NCI-H187 (cell line): ENCODE data around the gene SETD4.
"Not testable (repeated sequence)": the region's sequence is repeated elsewhere in the genome, so short reads cannot be mapped to it uniquely, and the experiment has no call there.

Experiments
- DNase-seq, 2 experiments: peaks; one replicate each; lab custom pipeline; 2025; lab: John Stamatoyannopoulos, UW

The SETD4 gene

DNA sequence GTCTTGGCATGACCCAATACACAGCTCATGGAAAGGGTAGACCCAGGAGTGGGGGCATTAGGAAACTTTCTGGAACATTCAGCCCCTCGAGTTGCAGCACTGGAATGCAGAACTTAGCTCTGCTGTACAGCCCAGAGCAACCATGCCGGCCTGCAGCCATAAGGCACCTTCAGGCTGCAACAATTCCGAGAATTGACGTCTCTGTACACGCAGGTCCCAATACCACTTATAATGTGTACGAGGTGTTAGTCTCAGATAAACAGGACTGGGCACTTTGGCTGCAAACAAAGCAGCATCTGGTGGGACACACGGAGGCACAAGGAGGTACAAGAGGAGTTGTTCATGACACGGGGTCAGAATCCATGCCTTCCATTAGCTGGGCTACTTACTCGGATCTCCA, 17.4 kb upstream of the SETD4 start:
- DNase-seq = no peak

DNA sequence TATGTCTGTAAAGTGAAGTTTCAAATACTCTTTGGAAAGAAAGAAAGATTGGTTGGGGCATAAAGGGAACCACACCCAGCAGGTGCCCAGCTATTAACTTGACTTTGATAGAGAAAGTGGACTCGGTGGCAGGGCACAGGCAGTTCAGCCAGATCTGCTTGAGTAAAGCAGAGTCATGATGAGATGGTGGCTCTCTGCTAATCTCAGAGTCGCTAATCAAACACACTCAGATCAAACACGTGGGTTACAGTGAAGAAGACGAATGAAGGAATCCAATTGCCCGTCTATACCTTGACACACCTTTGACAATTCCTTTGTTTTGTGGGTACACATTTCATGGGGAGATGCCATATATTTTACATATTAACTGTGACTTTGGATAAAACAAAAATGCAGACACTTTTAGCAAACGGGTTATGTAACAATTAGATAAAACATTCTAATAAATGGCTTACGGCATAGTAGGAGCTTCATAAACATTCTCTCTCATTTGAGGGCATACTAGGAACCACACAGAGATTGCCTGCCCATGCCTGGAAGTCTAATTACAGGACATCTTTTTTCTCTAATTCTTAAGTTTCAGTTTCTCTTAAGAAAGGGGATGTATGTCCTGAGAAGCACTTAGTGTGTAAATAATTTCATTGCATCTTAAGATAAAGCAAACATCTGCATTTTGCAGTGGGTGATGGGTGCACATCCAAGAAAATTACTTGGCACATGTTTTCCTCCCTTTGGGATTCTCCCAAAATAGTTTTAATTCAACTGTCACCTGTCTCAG, 16.7 kb upstream of the SETD4 start:
- DNase-seq = no peak

DNA sequence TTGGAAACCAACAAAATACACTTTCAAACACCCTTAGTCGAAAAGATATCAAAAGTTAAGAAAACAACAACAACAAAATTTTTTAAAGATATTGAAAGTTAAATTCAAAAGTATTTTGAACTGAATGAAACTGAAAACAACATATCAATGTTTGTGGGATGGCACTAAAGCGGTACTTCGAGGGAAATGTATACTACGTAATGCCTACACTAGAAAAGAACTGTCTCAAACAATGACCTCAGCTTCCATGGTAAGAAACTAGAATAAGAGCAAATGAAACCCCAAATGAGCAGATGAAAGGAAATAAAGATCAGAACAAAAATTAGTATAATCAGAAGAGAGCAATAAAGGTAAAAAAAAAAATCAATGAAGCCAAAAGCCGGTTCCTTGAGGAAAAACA, 15.6 kb upstream of the SETD4 start:
- no peak for DNase-seq

DNA sequence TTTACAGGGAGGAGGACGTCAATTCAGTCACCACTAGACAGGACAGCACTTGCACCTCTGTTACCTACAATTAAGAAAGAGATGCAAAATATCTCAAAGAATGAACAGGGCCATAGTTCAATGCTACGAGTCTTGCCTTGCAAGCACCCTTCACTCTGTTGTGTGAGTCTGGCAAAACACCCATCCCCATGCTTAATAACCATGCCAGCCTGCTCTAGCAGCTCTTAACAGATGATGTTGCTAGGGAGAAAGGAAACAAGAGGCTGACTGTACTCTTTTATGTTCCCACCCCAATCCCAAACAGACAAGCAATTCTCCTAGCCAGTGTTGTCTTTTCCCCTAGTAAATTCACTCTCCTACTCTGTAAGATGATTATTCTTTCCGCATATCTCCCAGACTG, 14.8 kb upstream of the SETD4 start:
- no peak for DNase-seq

DNA sequence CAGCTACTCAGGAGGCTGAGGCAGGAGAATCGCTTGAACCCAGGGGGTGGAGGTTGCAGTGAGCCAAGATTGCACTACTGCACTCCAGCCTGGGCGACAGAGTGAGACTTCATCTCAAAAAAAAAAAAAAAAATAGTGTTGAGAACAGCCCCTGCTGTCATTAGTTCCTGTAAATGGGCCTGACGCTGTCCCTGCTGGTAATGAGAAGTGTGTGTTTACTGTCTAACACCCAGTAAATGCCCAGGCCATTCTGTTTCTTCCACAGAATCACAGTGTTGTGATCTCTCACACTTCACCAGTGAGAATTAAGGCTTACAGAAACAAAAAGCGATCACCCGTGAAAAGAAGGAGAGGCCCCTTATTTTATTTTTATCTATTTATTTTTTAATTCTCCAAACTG, 13.6 kb upstream of the SETD4 start:
- DNase-seq = not testable (repeated sequence)

DNA sequence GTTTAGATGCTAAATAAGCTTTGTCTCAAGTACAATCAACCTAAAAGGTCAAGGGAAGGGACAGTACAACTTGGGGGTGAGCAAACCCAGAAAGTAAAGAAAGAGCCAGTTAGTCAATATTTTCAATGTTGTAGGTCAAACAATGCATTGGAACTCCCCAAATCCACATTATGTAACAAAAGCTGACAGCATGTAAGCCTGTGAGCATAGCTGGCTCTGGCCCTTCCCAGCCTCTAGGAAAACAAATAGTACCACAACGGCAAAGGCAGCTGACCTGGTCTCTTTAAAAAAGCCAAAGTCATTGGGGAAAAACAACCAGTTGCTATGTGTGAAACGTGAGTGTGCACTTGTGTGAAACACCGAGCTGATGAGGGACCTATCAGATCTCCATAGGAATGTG, 12.9 kb upstream of the SETD4 start:
- DNase-seq = no peak

DNA sequence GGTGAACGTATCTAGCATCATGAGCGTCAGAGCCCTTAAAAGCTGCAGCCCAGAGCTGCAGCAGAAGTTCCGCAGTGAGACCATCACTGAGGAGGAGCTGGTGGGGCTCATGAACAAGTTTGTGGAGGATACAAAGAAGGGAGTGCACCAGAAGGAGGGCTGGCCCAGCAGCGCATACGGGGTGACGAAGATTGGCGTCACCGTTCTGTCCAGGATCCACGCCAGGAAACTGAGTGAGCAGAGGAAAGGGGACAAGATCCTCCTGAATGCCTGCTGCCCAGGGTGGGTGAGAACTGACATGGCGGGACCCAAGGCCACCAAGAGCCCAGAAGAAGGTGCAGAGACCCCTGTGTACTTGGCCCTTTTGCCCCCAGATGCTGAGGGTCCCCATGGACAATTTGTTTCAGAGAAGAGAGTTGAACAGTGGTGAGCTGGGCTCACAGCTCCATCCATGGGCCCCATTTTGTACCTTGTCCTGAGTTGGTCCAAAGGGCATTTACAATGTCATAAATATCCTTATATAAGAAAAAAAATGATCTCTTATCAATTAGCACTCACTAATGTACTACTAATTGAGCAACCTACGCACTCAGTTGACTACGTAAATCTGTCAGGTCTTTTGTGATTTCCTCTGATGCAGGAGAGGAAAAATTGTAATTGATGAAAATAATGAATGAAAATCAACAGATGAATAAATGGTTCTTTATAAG, 12.3 kb upstream of the SETD4 start:
- no peak for DNase-seq

DNA sequence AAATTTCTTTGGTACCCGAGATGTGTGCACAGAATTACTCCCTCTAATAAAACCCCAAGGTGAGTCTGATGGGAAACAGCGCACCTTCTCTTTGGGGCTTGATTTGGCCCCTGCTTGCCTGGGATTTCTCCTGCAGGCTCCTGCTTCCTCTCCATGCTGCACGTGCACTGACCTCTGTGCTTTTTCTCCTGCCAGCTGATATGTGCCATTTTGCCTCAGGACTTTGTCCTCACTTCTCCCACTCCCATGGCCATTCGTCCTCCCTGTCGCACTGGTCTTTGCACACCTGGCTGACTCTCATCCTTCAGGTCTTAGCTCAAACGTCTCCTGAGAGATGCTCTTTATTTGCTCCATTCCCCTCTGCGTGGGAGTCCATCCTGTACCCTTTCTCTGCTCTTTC, 10.7 kb upstream of the SETD4 start:
- no peak for DNase-seq

DNA sequence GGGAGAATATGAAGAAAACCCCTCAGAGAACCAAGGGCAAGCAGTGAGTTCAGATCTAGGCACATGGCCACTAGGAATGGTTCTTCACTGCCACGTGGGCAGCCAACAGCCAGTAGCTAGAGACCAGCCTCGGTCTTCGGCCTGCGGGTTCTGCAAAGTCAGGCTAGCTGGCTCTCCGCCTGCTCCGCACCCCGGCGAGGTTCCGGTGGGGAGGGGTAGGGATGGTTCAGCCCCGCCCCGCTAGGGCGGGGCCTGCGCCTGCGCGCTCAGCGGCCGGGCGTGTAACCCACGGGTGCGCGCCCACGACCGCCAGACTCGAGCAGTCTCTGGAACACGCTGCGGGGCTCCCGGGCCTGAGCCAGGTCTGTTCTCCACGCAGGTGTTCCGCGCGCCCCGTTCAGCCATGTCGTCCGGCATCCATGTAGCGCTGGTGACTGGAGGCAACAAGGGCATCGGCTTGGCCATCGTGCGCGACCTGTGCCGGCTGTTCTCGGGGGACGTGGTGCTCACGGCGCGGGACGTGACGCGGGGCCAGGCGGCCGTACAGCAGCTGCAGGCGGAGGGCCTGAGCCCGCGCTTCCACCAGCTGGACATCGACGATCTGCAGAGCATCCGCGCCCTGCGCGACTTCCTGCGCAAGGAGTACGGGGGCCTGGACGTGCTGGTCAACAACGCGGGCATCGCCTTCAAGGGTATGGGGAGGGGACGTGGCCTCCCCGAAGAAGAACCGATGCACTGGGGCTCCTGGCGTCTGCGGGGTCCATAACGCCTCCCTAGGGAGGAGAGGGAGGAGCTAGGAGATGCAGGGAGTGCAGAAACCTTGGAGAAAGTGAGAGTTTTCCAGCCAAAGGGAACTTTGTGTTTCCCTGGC, 9.6 kb upstream of the SETD4 start, which contains the start of gene CBR1:
Gene CBR1 (plus strand): TSS at position 312 of the 871 bp plus-strand sequence. CDS start 92 bp downstream, at position 404.
- peak; percentile 71 to 87 for DNase-seq

DNA sequence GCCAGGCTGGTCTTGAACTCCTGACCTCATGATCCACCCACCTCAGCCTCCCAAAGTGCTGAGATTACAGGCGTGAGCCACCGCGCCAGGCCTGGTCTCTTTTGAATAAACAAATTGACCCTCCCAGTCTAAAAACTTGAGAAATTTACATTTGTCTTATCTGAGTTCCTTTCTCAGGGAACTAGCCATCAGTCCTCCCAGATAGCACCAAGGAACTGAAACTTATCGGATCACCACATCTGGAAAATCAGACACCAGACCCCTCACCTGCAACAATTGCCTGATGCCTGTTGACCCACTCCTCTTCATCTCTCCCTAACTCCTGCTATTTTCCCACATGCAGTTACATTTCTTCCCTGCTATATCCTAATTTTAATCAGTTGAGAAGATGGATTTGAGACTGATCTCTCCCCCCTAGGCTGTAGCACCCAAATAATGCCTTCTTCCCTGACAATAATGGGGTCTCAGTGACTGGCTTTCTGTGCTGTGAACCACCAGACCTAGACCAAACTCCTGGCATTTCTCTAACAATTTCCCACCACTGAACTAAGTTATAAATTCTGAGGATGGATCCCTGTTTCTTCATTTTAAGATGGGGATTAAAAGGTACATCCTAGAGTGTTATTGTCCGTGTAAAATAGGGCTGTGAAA, 8.5 kb upstream of the SETD4 start:
- DNase-seq = no peak

DNA sequence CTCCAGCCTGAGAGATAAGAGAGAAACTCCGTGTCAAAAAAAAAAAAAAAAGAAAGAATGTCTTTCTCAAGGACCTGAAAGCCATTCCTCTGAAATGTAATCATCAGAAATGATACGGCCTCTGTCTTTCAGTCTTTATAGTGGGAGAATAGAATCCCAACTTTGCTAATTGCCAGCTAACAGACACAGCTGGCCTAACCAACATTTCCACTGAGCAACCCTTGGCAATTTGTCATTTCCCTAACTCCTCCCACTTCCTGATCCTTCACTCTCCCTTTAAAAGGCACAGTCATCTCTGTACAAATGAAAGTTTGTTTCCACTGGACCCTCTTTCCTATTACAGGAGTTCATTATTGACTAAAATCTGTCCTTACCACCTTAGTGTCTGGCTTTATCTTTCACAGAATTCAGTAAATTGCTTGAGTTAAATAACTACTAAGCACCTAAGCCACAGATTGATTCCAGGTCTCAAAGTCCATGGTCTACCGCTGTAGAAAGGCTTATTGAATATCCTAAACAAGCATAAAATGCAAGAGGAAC, 5.2 kb upstream of the SETD4 start:
- no peak for DNase-seq

DNA sequence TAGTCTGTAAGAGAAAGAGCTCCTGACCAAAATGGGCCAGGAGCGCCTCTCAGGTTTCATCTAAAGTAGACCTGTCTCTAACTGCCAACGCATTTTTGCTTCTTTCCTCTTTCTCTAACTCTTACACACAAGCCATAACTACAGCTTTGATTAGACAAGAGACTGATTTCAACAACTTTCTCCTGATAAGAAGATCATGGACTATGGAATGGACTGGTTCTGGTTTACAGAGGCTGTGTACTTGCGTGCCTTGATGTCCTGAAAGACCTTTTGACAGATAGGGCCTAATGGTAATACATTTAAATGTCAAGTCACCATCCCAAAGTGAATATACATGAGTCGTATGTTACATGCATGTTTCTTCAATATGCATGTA, 3.7 kb upstream of the SETD4 start:
- no peak for DNase-seq

DNA sequence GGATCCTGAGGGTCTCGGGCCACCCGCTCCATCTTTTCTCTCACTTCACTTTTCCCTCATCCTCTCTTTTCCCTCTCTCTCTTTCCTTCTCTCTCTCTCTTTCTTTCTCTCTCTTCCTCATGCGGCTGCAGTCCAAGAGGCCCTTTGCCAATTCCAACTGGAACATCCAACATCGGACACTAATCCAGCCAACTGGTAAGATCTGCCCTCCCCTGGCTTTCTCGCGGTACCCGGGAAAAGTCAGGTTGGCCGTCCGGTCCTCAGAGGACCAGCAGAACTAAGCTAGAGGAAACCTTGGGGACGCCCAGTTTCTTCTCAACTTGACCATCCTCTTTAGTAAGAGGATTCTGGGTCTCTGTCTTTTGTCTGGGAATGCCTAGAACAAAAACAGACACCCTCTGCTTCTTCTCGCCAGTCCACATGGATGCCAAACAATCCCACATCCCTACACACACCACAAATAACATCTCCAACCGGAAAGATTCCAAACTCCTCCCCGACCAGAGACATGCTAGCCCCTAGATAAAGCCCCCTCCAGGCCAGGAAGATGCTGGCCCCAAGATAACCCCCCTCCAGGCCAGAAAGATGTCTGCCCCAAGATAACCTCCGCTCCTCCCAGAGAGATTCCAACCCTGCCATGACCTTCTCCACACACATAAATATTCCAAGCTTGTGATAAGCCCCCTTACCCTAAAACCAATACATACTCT, 3.2 kb upstream of the SETD4 start:
- no peak for DNase-seq

DNA sequence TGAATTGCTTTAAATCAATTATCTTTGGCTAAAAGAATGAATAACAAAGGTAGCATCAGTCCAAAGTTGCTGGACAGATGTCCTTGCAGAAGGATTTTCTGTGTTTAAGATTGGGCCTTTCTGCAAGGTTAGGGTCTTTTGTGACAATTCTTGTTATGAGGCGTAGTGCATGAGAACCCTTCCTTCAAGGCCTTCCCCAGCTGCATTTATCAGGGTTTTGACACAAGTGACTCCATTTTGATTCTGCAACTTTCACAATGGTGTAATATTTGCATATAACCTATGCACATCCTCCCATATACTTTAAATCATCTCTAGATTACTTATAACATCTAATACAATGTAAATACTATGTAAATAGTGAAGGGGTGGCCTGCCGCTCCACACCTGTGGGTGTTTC, 1.1 kb upstream of the SETD4 start:
- DNase-seq = no peak

DNA sequence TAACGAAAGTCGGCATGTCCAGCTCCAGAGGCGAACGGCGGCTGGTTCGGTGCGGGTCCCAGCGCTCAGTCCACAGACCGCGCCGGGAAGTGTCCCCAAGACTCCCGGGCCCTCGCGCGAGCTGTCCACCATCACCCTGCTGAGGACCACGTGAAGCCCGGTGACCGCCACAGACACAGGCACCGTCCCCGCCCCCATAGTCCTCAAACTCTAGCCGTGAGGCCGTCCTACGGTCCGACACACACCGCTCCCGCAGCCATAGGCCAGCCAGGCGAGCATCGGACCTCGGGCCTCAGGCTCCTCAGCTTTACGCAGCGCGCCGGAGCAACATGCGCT, 535 bp downstream of the SETD4 start:
- DNase-seq = peak in 1 of 2 experiments; percentile 50

DNA sequence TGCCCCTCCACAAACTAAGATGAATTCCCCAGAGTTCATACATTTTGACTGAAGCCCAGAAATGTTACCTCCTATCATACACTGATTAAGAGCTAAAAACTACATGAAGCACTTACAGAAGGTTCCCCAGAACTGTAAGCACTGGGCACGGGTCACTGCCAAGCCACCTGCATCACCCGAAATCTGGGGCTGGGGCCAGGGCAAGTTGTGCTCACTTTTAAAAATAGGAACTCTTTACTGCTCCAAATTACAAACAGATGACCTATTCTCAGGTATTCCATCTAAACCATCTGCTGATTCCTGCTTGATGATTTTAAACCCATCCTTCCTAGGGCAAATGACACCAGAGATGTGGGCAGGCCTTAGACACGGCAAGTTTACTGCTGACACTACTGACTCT, 4.8 kb downstream of the SETD4 start:
- DNase-seq = no peak

DNA sequence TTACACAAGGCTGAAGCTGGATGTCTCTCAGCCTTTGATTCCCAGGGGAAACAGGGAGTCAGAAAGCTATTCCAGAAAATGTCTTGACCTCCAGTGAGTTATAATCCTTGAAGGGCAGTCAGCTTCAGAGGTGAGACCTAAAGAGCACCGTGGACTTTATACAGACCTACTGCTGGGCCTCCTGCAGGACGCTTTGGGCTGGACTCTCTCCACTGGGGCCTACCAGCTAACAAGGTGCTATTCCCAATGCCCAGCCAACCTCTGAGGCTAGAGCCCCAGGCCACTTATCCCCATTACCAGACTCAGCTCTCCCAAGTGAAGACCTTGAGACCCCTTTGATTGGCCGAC, 6.6 kb downstream of the SETD4 start:
- DNase-seq = no peak

DNA sequence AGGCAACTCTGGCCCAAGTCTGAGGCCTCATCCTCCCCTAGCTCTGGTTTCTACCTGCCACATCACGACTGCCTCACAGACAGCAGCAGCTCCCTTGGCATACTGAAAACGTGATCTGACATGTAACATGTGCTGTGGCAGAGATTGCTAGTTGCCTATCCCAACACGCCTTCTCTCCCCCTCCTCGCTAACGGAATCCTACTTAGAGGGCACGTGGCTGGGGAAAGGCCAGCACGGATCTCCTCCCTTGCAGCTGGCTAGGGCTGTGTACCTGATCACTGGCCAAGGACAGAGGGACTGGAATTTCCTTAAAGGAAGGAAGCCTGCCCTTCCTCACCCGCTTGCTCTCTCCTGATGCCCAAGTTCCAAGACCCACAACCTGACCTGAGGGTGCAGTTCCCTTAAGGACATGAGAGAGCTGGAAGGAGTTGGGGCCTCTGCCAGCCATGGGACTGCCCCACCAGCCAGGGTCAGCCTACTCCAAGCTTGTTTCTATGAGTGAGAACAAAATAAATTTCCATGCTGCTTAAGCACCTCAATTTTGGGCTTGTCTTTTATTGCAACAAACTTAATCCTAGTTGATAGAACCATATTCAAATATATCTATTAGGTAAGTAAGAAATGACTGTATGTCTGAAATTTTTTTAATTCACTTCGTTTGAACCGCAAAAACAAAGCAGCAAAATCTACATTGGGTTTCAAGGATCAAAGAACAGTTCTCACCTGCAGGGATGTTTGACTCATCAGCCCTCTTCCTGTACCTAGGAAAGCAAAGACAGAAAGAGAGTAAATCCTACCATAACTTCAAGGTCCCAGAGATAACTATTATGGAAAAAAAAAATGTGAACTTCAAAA, 7.2 kb downstream of the SETD4 start:
- DNase-seq = no peak

DNA sequence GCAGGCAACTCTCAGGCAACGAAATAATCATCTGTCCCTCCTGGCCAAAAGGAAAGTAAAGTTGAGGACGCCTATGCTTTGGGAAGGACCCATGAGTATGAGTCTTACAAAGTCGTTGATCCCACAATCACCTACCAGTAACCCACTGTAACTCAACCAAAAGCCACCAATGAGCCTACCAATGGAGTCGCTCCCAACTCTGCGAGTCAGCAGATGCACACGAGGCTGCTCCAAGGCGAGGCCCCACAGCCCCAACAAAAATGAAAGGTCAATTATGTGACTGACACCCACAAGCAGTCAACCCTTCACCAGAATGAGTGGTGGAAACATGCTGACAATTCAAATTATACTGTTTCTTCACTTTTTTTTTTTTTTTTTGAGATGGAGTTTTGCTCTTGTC, 12.0 kb downstream of the SETD4 start:
- no peak for DNase-seq

DNA sequence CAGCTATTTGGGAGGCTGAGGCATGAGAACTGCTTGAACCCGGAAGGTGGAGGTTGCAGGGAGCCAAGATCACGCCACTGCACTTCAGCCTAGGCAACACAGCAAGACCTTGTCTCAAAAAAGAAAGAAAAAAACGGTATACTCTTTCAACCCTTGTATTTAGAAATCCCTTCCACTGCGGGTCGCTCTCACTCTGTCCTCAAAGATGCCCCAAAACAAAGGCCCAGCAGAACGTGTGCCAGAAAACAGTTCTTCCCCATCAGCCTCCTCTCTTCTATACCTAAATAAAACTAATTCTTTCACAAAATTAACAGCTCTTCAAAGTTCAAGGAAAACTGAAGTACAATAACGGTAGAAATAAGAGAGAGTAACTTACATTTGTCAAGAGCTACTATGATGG, 13.2 kb downstream of the SETD4 start:
- no peak for DNase-seq

DNA sequence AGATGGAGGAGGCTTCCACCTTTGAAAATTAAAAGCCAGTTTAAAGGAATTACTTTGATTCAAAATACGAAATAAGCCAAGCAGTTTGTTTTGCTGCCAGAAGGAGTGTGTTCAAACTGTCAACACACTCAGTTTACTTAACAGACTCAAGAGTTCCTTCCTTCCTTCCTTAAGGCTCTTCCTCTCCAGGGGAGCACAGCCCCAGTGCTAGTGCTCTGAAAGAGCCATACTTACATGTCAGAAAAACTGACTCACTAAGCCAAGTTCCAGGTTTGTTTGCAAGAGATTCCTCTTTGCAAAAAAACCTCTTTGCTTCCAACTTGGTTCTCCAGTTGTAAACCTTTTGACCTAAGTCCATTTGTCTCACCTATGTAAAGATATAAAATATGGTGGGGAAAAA, 14.3 kb downstream of the SETD4 start:
- DNase-seq = no peak
